Activated CD4-positive, CD25-positive, alpha-beta regulatory T cell (primary cell): ENCODE measurements around the gene ALK.

Experiments used
- DNase-seq, 4 experiments: peaks; one replicate each; lab custom pipeline; 2025; lab: John Stamatoyannopoulos, UW

The ALK gene

DNA sequence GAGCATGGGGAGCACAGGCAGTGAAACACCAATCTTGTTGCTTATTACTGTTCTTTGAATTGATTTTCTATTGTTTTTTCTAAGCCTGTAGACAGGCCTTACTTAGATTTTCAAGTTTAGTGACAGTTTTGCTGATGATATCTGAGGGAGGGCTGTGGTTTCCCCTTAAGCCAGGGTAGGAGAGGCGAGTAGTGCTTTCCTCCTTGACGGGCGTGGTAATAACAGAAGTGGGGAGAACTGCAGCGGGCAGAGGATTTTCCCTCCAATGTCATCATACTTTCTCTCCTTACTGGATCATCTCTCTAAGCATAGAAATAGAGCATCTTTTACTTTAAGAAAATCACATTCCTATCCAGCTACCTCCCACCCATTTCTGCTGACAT is 314.4 kb downstream of the ALK start:
- DNase-seq = no peak

DNA sequence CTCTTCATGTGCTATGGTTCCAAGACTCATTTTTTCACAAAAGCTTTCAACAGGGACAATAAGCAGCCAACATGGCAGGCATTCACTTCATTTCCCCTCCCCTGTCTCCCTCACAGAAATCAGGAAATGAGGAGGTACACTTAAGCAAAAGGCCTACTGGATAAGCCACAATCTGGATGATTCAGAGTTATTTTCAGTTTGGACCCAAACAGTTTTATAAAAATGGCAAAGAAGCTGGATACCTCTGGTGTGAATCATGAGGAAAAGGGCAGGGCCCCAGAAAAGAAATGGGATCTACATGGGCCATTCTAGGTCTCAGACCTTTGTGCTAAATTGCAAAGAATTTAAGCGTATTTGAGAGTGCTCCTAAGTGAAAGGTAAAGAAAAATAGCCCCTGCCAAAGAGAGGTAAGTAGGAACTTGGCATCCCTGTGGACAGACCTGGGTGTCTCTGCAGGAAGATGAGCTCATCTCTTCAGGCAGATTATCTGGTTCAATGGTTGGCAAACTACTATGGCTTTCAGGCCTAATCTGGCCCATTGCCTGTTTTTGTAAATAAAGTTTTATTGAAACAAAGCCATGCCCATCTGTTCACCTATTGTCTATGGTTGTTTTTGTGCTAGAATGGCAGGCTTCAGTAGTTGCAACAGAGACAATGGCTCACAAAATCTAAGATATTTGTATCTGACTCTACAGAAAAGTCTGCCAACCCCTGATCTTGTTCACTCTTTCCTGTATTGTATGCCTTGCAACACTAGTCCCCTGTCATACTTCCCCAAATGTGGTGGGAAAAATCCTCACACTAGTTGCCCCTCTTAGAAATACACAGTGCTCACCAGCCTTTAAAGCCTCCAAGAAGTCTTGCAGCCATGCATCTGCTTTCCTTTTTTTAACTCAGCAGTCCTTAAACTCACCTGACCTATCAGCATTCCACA is 315.0 kb downstream of the ALK start:
- DNase-seq = no peak

DNA sequence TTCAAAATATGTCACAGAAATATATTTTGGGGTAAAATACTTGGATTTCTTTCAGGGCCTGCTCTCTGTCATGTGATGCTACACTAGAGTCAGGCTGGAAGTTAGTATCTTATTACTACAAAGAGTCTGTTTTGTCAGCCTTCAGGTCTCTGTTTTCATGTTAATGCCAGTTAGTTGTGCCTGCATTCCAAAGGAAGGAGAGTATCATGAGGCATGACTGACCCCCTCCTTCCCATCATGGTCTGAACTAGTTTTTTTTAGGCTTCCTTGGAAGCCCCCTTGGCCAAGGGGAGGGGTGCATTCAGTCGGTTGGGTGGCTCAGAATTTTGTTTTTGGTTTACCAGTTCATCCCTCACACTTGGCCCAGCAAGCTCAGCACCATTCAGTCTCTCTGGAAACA is 318.0 kb downstream of the ALK start:
- no peak for DNase-seq

DNA sequence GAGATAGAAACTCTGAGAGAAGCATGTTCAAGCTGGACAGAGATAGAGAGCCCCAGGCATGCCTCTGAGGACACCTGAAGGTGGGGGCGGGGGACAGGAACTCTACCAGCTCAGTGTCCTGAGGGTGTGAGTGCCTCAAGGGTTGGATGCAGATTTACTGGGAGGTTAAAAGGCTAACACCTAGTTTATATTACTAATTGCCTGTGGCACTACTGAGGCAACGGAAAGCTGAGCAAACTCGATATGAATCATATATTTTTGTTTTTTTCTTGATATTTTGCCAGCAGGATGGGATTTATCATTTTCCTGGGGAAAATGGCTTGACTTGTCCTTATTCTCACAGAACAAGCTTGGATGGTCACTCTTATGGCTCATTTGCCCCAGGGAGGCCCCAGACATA is 319.5 kb downstream of the ALK start:
- DNase-seq = no peak

DNA sequence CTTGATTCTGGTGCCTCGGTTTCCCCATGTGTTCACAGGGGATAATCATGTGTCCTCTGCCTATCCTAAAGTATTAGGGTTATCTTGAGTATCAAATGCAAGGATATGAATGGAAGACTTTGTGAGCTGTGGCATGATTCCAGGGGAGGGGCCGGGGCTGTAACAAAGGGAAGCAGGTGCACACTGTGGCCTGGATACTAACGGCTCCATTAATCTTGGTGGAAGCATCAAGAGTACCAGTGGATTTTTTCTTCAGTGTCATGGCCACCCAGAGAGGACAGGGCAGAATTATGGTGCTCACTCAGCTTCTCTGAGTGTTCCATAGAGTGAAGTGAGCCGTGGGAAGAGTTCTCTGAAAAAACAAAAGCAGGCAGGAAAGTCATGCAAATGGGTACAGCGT is 320.1 kb downstream of the ALK start:
- no peak for DNase-seq

DNA sequence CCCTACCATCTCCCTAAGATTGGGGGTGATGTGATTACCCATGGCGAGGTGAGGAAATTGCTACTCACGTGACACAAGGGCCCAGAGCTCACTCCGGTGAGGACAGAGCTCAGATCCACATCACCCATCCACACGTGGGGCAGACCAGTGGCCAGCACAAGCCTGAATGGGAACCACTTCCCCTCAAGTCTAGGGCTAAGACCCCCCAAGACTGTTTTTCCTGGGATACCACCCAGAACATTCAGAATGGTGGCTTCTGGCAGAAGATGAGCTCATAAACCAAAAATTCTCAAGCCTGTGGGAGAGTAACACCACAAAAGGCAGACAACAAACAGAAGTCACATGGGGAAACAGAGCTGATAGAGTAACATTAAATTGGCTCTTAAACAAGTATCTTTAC is 321.4 kb downstream of the ALK start:
- DNase-seq = no peak

DNA sequence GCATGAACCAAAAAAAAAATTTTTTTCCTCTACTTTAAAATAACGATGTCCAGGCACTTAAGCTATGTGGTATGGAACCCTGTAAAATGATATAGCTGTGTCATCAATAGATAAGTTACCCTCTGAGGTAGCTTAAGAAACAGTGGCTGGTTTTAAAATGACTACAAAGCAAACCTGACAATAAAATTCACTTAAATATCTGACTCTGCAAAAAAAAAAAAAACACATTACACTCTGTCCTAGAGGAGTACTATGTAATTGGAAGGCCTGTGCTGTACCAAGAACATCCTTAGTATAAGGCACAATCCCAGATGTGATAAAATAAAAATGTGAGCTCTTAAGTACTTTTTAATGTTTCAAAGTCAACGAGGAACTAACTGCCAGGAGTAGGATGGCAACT is 322.4 kb downstream of the ALK start:
- DNase-seq = no peak

DNA sequence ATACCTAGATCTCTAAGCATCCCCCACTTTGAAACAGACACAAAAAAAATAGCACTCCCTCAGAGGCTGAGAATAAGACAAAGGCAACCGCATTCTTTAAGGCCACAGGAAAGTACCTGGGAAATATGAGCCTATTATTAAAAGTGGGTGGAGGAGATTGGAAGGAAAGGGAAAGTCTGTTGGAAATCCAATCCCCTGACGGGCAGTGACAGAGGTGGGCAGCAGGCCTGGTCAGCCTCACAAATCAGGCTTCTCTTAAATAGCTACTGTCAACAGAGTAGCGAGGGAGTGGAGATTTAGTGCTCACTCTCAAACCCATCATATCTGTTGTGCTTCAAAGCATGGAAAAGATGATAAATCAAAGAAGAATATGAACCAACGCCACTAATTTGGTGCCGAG is 324.4 kb downstream of the ALK start:
- no peak for DNase-seq

DNA sequence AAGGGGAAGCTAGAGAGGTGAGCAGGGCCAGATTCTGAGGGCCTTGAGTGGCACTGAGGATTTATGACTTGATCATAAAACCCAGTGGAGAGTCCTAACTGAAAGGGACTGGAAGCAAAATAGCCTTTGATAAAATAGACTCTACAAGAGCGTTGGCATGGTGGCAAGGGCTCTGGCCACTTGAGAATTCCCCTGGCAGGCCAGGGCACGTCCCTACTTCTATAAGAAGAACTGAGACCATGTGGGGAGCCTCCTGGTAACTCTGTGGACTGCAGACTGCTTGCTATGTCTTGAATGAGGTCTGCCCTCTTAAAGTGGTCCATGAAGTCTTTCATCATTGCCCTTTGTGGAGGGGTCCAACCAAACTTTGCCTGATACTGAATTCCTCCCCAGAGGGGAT is 324.8 kb downstream of the ALK start:
- DNase-seq = no peak

DNA sequence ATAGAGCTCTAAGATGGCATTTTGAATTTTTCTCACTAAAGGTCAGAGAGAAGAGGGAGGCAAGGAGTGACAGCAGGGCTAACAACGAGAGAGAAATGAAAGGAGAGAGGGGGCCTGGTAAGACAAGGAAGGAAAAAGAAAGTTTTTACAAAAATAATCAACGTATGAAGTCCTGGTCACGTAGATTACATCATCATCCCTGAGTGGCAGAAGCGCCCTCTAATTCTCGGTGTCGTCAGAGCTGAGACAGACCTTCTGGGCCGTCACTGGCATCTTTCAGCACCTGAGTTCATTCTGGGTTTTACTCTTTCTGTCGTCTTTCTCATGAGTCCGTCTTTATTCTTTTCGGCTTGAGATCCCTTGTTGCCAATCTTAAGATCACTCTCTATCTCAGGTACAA is 329.8 kb downstream of the ALK start:
- no peak for DNase-seq

DNA sequence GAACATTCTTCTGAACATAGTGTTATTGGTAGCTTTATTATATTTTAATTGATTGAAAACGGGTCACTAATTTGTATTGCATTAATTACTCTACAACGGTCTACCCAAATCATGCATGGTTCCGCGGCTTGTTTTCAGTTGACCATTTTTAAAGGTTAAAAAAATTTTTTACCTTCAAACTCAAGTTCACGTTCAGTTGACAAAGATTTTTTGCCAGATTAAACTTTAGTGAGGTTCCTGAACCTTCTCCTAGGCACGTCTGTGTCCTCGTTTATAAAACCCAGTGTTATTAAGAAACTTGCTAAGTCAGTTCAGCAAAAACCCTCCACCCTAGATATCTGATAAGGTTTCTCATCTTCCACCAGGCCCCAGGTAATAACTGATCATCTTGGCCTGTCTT is 331.2 kb downstream of the ALK start:
- DNase-seq = no peak

DNA sequence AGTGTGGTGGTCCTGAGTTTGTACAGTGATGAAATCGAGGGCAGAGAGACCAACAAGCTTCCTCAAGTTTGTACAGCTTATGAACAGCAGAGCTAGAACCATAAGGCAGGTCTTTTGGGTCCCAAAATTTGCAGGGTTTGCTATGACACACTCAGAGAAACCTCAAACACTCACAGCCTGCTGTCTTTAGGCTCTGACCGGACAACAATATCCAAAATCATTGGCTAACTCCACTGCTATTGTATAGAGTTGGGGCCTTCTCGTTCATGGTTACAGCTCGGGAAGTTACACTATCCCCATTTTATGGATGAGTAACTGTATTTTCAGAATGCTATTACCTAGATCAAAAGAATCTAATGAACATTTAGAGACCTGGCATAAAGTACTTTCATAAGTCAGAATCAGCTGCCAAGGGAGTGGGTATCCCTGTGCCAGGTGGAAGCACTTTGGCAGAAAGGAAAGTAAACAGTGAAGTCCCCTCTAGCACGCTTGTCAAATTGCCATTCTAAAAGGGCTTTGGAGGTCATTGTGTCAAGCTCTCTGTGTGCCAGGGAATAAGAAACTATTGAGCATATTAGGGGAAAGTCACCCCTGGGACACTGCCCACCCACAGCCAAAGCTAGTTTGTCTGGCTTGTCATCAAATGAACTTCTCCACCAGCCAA is 331.8 kb downstream of the ALK start:
- DNase-seq = no peak

DNA sequence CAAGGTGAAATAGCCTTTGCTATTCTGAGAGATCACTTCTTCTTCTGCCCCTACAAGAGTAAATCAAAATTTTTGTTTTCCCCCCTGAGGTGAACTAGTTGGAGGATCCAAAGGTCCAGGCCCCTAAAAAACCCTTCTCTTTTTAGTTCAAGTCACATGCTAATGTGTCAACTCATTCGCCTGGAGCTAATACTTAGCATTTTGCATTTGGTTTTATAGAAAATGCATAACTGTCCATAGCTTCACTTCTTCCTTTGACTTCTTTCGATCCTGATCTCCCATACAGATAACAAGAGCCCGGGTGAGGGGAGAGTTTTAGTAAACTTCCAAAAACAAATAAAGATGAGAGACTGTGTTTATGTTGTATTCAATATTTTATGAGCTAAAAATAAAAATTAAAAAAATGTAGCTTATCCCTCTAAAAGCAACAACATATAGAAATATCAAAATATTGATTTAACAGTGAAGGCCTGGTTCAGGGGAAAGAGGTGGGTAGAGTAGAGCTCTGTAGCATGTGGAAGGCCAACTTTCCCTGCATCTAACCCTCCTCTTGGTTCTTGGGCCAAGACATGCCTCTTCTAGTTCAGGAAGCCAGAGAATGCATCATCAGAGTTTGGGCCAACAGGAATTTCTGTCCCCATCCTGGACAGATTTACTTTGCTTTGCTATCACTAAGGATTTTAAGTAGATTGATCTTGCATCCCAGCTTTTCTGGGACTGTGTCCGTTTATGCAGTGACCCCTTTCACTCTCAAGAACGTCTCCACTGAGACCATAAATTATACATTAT is 333.8 kb downstream of the ALK start:
- DNase-seq = no peak

DNA sequence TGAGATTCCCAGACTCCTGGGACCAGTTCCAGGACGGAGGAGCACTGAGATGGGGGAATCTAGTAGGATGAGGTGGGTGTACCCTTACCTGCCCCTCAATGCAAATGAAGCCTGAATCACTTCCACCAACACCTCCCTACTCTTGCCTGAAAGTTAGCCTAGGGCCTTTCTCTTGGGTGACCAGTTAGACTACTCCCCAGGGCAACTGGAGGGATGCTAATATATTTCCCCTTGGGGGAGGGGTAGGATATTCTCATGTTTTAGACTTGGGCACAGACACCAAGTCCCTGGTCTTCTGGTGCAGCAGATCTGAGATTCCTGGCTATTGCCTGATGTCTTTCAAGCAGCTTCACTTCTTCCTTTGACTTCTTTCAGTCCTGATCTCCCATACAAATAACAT is 334.5 kb downstream of the ALK start:
- no peak for DNase-seq

DNA sequence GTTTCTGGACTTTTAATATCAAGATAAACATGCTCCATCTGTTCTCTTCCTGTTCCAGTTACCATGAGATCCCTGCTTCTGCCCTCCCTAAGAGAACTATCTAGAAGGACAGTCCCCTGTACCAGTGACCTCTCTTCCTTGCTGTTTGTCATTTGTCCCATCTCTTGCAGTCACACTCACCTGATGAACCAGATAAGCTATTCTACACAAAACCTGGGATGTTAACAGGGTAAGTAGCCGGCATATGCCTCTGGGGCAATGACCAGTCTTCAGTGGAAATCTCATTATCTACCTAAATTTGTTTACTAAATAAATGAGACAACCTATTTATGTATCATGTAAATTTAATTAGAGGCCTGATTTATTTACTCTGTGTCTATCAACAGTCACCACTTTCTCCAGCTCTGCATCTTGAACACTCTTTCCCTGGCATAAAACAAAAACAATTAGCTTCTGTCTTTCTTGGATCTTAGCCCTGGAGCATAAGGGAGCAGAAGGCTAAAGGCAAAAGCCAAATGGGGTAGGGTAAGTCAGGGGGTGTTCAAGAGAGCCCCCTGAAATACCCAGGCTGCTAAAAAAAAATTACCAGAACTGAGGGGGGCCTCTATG is 337.7 kb downstream of the ALK start:
- no peak for DNase-seq

DNA sequence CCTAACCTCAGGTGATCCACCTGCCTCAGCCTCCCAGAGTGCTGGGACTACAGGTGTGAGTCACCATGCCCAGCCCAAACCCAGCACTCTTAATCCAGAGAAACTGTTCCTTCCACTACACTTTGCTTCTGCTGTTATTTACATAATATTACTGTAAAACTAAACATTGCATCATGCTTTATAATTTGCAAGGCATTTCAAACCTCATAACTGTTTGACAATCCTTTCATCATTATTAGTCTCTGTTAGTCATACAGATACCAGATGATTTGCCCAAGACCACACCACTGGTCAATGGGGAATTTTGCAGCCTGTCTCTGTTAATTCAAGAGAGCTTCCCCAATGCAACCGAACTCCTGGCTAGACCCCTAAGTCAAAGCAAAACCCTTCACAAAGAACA is 338.3 kb downstream of the ALK start:
- DNase-seq = no peak

DNA sequence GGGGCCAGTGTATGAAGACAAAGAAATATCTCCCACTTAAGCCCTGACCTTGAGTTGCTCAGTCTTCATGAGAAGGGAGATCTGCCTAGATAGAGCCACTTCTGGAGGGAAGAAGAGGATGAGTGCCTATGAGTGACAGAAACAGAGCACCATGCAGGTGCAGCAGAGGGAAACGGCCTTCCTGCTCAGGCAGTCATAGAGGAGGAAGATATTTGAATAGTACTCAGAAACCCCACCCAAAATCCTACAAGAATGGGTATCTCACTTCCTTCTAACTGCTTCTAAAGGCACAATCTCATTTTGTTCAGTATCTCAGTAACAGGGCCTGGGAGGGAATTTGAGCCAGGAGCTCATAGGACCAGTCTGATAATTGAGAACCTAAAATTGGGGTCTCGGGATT is 339.3 kb downstream of the ALK start:
- DNase-seq = no peak

DNA sequence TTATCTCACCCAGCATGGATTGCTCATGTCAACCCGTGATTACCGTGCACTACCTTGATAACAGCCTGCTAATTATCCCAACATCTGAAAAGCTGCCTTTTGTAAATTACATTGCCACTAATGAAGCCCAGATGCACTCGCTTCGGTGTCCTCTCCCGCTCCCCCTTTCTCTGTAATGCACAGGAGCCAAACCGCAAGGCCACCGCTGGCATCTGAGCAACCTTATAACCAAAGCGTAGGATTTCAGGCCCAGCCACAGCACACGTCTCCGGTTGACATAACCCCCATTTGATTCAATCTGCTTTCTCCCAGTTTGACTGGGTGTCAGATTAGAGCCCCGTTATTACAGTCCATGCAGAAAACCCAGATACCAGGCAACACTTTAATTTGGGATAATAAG is 341.2 kb downstream of the ALK start:
- DNase-seq = no peak

DNA sequence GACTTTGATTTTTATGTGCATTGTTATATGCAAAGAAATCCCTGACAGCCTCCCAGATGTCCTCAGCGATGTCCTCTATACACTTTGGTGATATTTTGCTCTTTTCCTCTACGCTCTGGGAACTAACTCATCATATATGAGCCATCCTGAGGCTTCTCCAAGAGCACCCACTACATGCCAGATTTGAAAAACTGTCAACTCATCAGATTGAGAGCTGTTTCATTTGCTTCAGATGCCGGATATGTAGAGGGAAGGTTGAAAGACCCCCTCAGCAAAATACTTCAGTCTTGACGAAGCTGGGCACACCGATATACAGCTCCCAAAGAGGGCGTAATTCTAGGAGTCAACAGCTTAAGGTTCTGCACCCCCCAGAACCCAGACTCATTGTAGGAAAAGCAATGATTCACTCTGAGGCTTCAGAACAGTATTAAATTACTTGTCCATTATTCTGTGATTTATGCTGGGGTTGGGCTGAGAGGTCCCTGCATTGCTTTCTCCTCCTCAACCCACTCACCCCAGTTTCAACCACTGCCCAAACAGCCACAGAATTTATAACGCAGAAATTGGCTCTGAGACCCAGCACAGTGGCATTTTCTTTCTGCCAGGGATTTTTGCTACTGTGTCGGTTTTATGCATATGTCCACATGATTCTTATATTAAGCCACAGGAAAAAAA is 341.8 kb downstream of the ALK start:
- no peak for DNase-seq

DNA sequence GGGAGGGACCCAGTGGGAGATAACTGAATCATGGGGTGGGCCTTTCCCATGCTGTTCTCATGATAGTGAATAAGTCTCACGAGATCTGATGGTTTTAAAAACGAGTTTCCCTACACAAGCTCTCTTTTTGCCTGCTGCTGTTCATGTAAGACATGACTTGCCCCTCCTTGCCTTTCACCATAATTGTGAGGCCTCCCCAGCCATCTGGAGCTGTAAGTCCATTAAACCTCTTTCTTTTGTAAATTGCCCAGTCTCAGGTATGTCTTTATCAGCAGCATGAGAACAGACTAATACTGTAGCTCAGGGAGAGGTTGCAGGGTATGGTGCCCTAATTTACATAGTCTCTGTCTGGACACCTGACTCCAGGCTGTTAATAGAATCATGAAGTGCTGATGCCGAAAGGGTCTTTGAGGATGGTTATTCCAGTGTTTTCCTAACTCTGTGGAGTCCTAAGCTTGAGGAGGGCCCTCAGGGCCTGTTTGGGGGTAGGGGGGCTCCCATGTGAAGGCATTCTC is 343.2 kb downstream of the ALK start:
- DNase-seq = no peak

DNA sequence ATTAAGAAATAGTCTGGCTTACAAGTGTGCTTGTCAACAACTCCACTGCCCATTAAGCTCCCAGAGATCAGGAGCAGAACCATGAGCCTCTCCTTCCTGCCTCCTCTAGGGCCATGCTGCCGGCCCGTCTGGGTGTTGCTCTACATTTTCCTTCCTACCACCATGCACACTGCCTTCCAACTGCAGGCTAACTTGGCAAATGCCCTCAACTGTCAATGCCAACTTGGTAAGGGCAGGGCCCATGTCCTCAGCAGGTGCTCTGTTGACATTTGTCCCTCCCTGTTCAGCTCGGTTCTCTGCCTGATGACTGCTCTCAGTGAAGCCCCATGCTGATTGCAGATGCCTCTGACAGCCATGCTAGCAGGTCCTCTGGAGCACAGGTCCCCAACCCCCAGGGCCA is 345.2 kb downstream of the ALK start:
- DNase-seq = no peak
